CD8-positive, alpha-beta memory T cell (primary cell): ENCODE data around the gene RIT2. TPM values are rescaled to one million over a fixed set of nuclear protein-coding genes. Genes with fewer than 3 reads are reported as not detected.

Source experiments
- CTCF ChIA-PET: fragments of 350-600 bp; sonication (Branson Sonifier 250); formaldehyde crosslinking; loops from one replicate; lab custom pipeline; 2021; ENCODE audit warnings: antibody characterized with exemption; lab: Charles Lee
- POLR2A ChIA-PET: fragments of 350-600 bp; sonication (Branson Sonifier 250); formaldehyde crosslinking; loops from one replicate; lab custom pipeline; 2021; ENCODE audit warnings: antibody characterized with exemption; lab: Charles Lee
- DNase-seq, 5 donors: peaks; one replicate each; pipeline versions ENCODE4 v3.0.0 to v3.0.0-alpha.2; 2020 to 2022; ENCODE audit warnings: mixed read lengths in 1 of 5
- H3K27ac ChIP-seq: one replicate; pipeline ENCODE4 v1.7.0; 2013; ENCODE audit warnings: low read depth, mild to moderate bottlenecking, low read length, moderate library complexity
- H3K27me3 ChIP-seq: 2 replicates; pipeline ENCODE4 v1.7.0; 2013; ENCODE audit warnings: low read length, mild to moderate bottlenecking; ENCODE audit not compliant: insufficient read depth, poor library complexity, severe bottlenecking
- H3K36me3 ChIP-seq: 2 replicates; pipeline ENCODE4 v1.7.0; 2013; ENCODE audit warnings: mild to moderate bottlenecking, low read length, moderate library complexity; ENCODE audit not compliant: insufficient read depth
- H3K4me1 ChIP-seq: 2 replicates; pipeline ENCODE4 v1.7.0; 2013; ENCODE audit warnings: mild to moderate bottlenecking, low read length, moderate library complexity; ENCODE audit not compliant: insufficient read depth
- H3K4me3 ChIP-seq: 2 replicates; pipeline ENCODE4 v1.7.0; 2013; ENCODE audit warnings: mild to moderate bottlenecking, low read length
- H3K9me3 ChIP-seq: 2 replicates; pipeline ENCODE4 v1.7.0; 2013; ENCODE audit warnings: mild to moderate bottlenecking, low read length
- H3K27ac Mint-ChIP-seq, 8 donors: one replicate each; pipeline ENCODE4 v1.8.0; 2020 to 2021; ENCODE audit warnings: mixed read lengths in 8 of 8, mild to moderate bottlenecking in 6 of 8, inconsistent platforms in 3 of 8, moderate library complexity in 3 of 8
- H3K27me3 Mint-ChIP-seq, 2 donors: one replicate each; pipeline ENCODE4 v1.8.0; 2020 to 2021; ENCODE audit warnings: mixed read lengths in 2 of 2, mild to moderate bottlenecking in 1 of 2, moderate library complexity in 1 of 2
- H3K36me3 Mint-ChIP-seq, 3 donors: one replicate each; pipeline ENCODE4 v1.8.0; 2020 to 2021; ENCODE audit warnings: mixed read lengths in 3 of 3, inconsistent platforms in 1 of 3, mild to moderate bottlenecking in 1 of 3
- H3K4me1 Mint-ChIP-seq, 3 donors: one replicate each; pipeline ENCODE4 v1.8.0; 2020 to 2021; ENCODE audit warnings: mixed read lengths in 3 of 3, inconsistent platforms in 1 of 3, mild to moderate bottlenecking in 1 of 3
- H3K4me3 Mint-ChIP-seq, 7 donors: one replicate each; pipeline ENCODE4 v1.8.0; 2020 to 2021; ENCODE audit warnings: mixed read lengths in 7 of 7, mild to moderate bottlenecking in 6 of 7, moderate library complexity in 4 of 7, inconsistent platforms in 2 of 7
- H3K9me3 Mint-ChIP-seq, 5 donors: one replicate each; pipeline ENCODE4 v1.8.0; 2020 to 2022; ENCODE audit warnings: mixed read lengths in 5 of 5, mild to moderate bottlenecking in 3 of 5, moderate library complexity in 2 of 5, inconsistent platforms in 1 of 5
- polyA plus RNA-seq: library from polyadenylated mRNA; unstranded; fragments of 300-500 nt; fragmentation: Illumina TruSeq; gene quantifications from one replicate; pipeline ENCODE4 v1.2.3, GENCODE V29; 2021
- total RNA-seq, 2 experiments: library from RNA; stranded (reverse); gene quantifications; one replicate each; pipeline ENCODE4 v1.2.3, GENCODE V29; 2021

The RIT2 gene
- total and polyA plus RNA-seq, 3 experiments from 2014 or later: not detected

GRCh38 chr18:43141208-43141607 is 25.7 kb upstream of the RIT2 start:
- CTCF ChIA-PET: no interaction called here
- H3K27me3 Mint-ChIP-seq: no peaks in the 10 kb centered on the region
- H3K27me3 ChIP-seq: no peaks in the 10 kb centered on the region

GRCh38 chr18:43139288-43139946 is 23.9 kb upstream of the RIT2 start:
- Mint-ChIP-seq H3K9me3 (peaks cover 6 to 18% (median 11%) of the 10 kb centered on the region in 5 donors), H3K4me1 (no peaks in the 10 kb centered on the region), H3K36me3 (no peaks in the 10 kb centered on the region), H3K27me3 (no peaks in the 10 kb centered on the region), H3K27ac (no peak overlapping the region), H3K4me3 (no peak overlapping the region)
- no peak for DNase-seq
- no peak overlapping the region for H3K4me3 ChIP-seq
- ChIA-PET POLR2A (no interaction called here), CTCF (no interaction called here)
- H3K9me3 ChIP-seq: no peaks in the 10 kb centered on the region
- H3K36me3 ChIP-seq: no peaks in the 10 kb centered on the region
- no peak overlapping the region for H3K27ac ChIP-seq
- no peaks in the 10 kb centered on the region for H3K4me1 ChIP-seq
- no peaks in the 10 kb centered on the region for H3K27me3 ChIP-seq

More at GRCh38 chr18:43141208-43141607, 25.7 kb upstream of the RIT2 start:
- DNase-seq: no peak
- H3K36me3 Mint-ChIP-seq: no peaks in the 10 kb centered on the region
- H3K4me3 Mint-ChIP-seq: no peak overlapping the region
- no peaks in the 10 kb centered on the region for H3K4me1 Mint-ChIP-seq
- POLR2A ChIA-PET: no interaction called here
- H3K9me3 Mint-ChIP-seq: peaks cover 0 to 15% (median 8%) of the 10 kb centered on the region in 5 donors
- Histone ChIP-seq H3K4me3 (no peak overlapping the region), H3K27ac (no peak overlapping the region), H3K9me3 (no peaks in the 10 kb centered on the region), H3K36me3 (no peaks in the 10 kb centered on the region), H3K4me1 (no peaks in the 10 kb centered on the region)
- H3K27ac Mint-ChIP-seq: no peak overlapping the region

GRCh38 chr18:43134876-43135275 is 19.4 kb upstream of the RIT2 start:
- no peaks in the 10 kb centered on the region for H3K9me3 ChIP-seq
- no peaks in the 10 kb centered on the region for H3K4me1 ChIP-seq
- Mint-ChIP-seq H3K4me3 (no peak overlapping the region), H3K4me1 (no peaks in the 10 kb centered on the region), H3K9me3 (peaks cover 6 to 20% (median 9%) of the 10 kb centered on the region in 5 donors), H3K27ac (no peak overlapping the region), H3K36me3 (no peaks in the 10 kb centered on the region), H3K27me3 (no peaks in the 10 kb centered on the region)
- CTCF ChIA-PET: no interaction called here
- POLR2A ChIA-PET: no interaction called here
- H3K4me3 ChIP-seq: no peak overlapping the region
- no peaks in the 10 kb centered on the region for H3K36me3 ChIP-seq
- H3K27ac ChIP-seq: no peak overlapping the region
- H3K27me3 ChIP-seq: no peaks in the 10 kb centered on the region
- no peak for DNase-seq

- no peaks in the 10 kb centered on the region for H3K4me1 Mint-ChIP-seq
- POLR2A ChIA-PET: interaction anchor here (0.8 kb wide), 1 partner anchor 203 kb away, joined by 3 read pairs; no protein-coding TSS in a partner anchor
- H3K4me3 Mint-ChIP-seq: no peak overlapping the region
These were observed 15.3 kb upstream of the RIT2 start for GRCh38 chr18:43130716-43131260.

GRCh38 chr18:43129946-43130524 is 14.6 kb upstream of the RIT2 start:
- Histone ChIP-seq H3K4me1 (no peaks in the 10 kb centered on the region), H3K27me3 (no peaks in the 10 kb centered on the region), H3K36me3 (no peaks in the 10 kb centered on the region), H3K4me3 (no peak overlapping the region), H3K9me3 (no peaks in the 10 kb centered on the region), H3K27ac (no peak overlapping the region)
- H3K9me3 Mint-ChIP-seq: peaks cover 4 to 26% (median 14%) of the 10 kb centered on the region in 5 donors
- CTCF ChIA-PET: no interaction called here
- no peaks in the 10 kb centered on the region for H3K4me1 Mint-ChIP-seq
- peak overlapping the region in 1 of 7 donors; percentile 41 for H3K4me3 Mint-ChIP-seq
- H3K27ac Mint-ChIP-seq: no peak overlapping the region
- no peak for DNase-seq
- H3K27me3 Mint-ChIP-seq: no peaks in the 10 kb centered on the region
- POLR2A ChIA-PET: no interaction called here
- no peaks in the 10 kb centered on the region for H3K36me3 Mint-ChIP-seq

More at GRCh38 chr18:43130716-43131260, 15.3 kb upstream of the RIT2 start:
- no peak overlapping the region for H3K27ac Mint-ChIP-seq
- DNase-seq: no peak
- no peaks in the 10 kb centered on the region for H3K27me3 Mint-ChIP-seq
- H3K4me1 ChIP-seq: no peaks in the 10 kb centered on the region
- H3K4me3 ChIP-seq: no peak overlapping the region
- H3K27ac ChIP-seq: no peak overlapping the region
- H3K9me3 Mint-ChIP-seq: peaks cover 6 to 22% (median 14%) of the 10 kb centered on the region in 5 donors
- H3K27me3 ChIP-seq: no peaks in the 10 kb centered on the region
- no peaks in the 10 kb centered on the region for H3K36me3 Mint-ChIP-seq
- no peaks in the 10 kb centered on the region for H3K36me3 ChIP-seq
- H3K9me3 ChIP-seq: no peaks in the 10 kb centered on the region
- CTCF ChIA-PET: no interaction called here

GRCh38 chr18:43125471-43125870 is 10.0 kb upstream of the RIT2 start:
- Mint-ChIP-seq H3K27me3 (no peaks in the 10 kb centered on the region), H3K4me3 (no peak overlapping the region), H3K36me3 (no peaks in the 10 kb centered on the region), H3K9me3 (peaks cover 0 to 28% (median 12%) of the 10 kb centered on the region in 5 donors), H3K27ac (no peak overlapping the region), H3K4me1 (no peaks in the 10 kb centered on the region)
- ChIA-PET POLR2A (no interaction called here), CTCF (no interaction called here)
- no peak overlapping the region for H3K27ac ChIP-seq
- no peaks in the 10 kb centered on the region for H3K4me1 ChIP-seq
- DNase-seq: no peak
- no peaks in the 10 kb centered on the region for H3K9me3 ChIP-seq
- H3K27me3 ChIP-seq: no peaks in the 10 kb centered on the region
- no peaks in the 10 kb centered on the region for H3K36me3 ChIP-seq
- H3K4me3 ChIP-seq: no peak overlapping the region

GRCh38 chr18:43122955-43123354 is 7.5 kb upstream of the RIT2 start:
- Mint-ChIP-seq H3K27me3 (no peaks in the 10 kb centered on the region), H3K36me3 (no peaks in the 10 kb centered on the region), H3K9me3 (peaks cover 0 to 33% (median 12%) of the 10 kb centered on the region in 5 donors), H3K27ac (no peak overlapping the region), H3K4me3 (no peak overlapping the region), H3K4me1 (no peaks in the 10 kb centered on the region)
- no peak overlapping the region for H3K27ac ChIP-seq
- no peaks in the 10 kb centered on the region for H3K36me3 ChIP-seq
- POLR2A ChIA-PET: no interaction called here
- no peaks in the 10 kb centered on the region for H3K9me3 ChIP-seq
- H3K27me3 ChIP-seq: no peaks in the 10 kb centered on the region
- CTCF ChIA-PET: no interaction called here
- H3K4me1 ChIP-seq: no peaks in the 10 kb centered on the region
- no peak for DNase-seq
- H3K4me3 ChIP-seq: no peak overlapping the region

GRCh38 chr18:43116699-43117294 is 1.3 kb upstream of the RIT2 start:
- no peak for DNase-seq
- no peaks in the 10 kb centered on the region for H3K27me3 ChIP-seq
- POLR2A ChIA-PET: no interaction called here
- Mint-ChIP-seq H3K9me3 (peaks cover 0 to 18% (median 0%) of the 10 kb centered on the region in 5 donors), H3K4me3 (no peak overlapping the region), H3K36me3 (no peaks in the 10 kb centered on the region), H3K4me1 (no peaks in the 10 kb centered on the region), H3K27ac (no peak overlapping the region), H3K27me3 (no peaks in the 10 kb centered on the region)
- H3K4me1 ChIP-seq: no peaks in the 10 kb centered on the region
- no peaks in the 10 kb centered on the region for H3K9me3 ChIP-seq
- H3K27ac ChIP-seq: no peak overlapping the region
- CTCF ChIA-PET: no interaction called here
- H3K36me3 ChIP-seq: no peaks in the 10 kb centered on the region
- H3K4me3 ChIP-seq: no peak overlapping the region
